Measurements from ENCODE around the gene ATP6V1C2.

ATP6V1C2 gene

GRCh38 chr2:10759151-10759714 is 37.8 kb downstream of the ATP6V1C2 start:
- ChIA-PET CTCF (no interaction called here), POLR2A (no interaction called here)

GRCh38 chr2:10760794-10761504 is 39.5 kb downstream of the ATP6V1C2 start:
- CTCF ChIA-PET, result no interaction called here
- H3K4me1 ChIP-seq (ENCODE audit: control insufficient read depth, insufficient read depth, low read length), result no peaks in the 10 kb centered on the region
- POLR2A ChIA-PET, result no interaction called here
- no peak overlapping the region for H3K4me3 ChIP-seq (ENCODE audit: low read depth, low read length)
- H3K9me3 ChIP-seq (ENCODE audit: control insufficient read depth, insufficient read depth, low read depth, low read length), result no peaks in the 10 kb centered on the region
- no peak overlapping the region for H3K27ac ChIP-seq (ENCODE audit: extremely low read depth, low read depth, low read length)
- no peak for TF ChIP-seq ZNF148 (tag by site-specific recombination; IDR thresholded peaks at IDR 0.05; ENCODE audit: borderline replicate concordance)
- no peak for TF ChIP-seq ZNF391 (tag by site-specific recombination; IDR thresholded peaks at IDR 0.05; ENCODE audit: borderline replicate concordance, low read depth)
- no peak for TF ChIP-seq SCRT1 (tag by site-specific recombination; IDR thresholded peaks at IDR 0.05; ENCODE audit: borderline replicate concordance)
- TF ChIP-seq ZNF146 (tag by site-specific recombination; IDR thresholded peaks at IDR 0.05), result no peak
- peak; percentile 45; the same call in 1 of the 2 replicates for TF ChIP-seq PRDM10 (tag by site-specific recombination; IDR thresholded peaks at IDR 0.05)
- no peak for TF ChIP-seq HIC1 (tag by site-specific recombination; IDR thresholded peaks at IDR 0.05)
- no peak for TF ChIP-seq PRDM1 (tag by site-specific recombination; IDR thresholded peaks at IDR 0.05)
- TF ChIP-seq ZNF530 (tag by site-specific recombination; IDR thresholded peaks at IDR 0.05; ENCODE audit: low read depth), result no peak
- no peaks in the 10 kb centered on the region for H3K36me3 ChIP-seq (ENCODE audit: control insufficient read depth in 2 of 2, insufficient read depth in 1 of 2, low read length in 2 of 2)

More at GRCh38 chr2:10759151-10759714, 37.8 kb downstream of the ATP6V1C2 start:
- H3K9me3 ChIP-seq (ENCODE audit: control insufficient read depth, insufficient read depth, low read depth, low read length), result no peaks in the 10 kb centered on the region
- no peak overlapping the region for H3K27ac ChIP-seq (ENCODE audit: extremely low read depth, low read depth, low read length)
- H3K36me3 ChIP-seq (ENCODE audit: control insufficient read depth in 2 of 2, insufficient read depth in 1 of 2, low read length in 2 of 2), result no peaks in the 10 kb centered on the region
- TF ChIP-seq KLF1 (tag by site-specific recombination; IDR thresholded peaks at IDR 0.05) (no peak), ZNF626 (tag by site-specific recombination; IDR thresholded peaks at IDR 0.05) (no peak), ZNF311 (tag by site-specific recombination; IDR thresholded peaks at IDR 0.05; ENCODE audit: borderline replicate concordance) (no peak), SP7 (tag by site-specific recombination; IDR thresholded peaks at IDR 0.05) (no peak), ZNF521 (tag by site-specific recombination; IDR thresholded peaks at IDR 0.05) (no peak), ZFP41 (tag by site-specific recombination; IDR thresholded peaks at IDR 0.05; ENCODE audit: borderline replicate concordance) (no peak), ZNF776 (tag by site-specific recombination; IDR thresholded peaks at IDR 0.05; ENCODE audit: borderline replicate concordance) (no peak), ZNF600 (tag by site-specific recombination; IDR thresholded peaks at IDR 0.05) (no peak), ZNF530 (tag by site-specific recombination; IDR thresholded peaks at IDR 0.05; ENCODE audit: low read depth) (no peak), GLIS1 (tag by site-specific recombination; IDR thresholded peaks at IDR 0.05) (no peak), ZFP3 (tag by site-specific recombination; IDR thresholded peaks at IDR 0.05; ENCODE audit: low read depth) (no peak)
- H3K4me3 ChIP-seq (ENCODE audit: low read depth, low read length), result no peak overlapping the region
- no peaks in the 10 kb centered on the region for H3K4me1 ChIP-seq (ENCODE audit: control insufficient read depth, insufficient read depth, low read length)

Data from HEK293 (cell line).